Measurements from ENCODE around the gene CS.
A peak's percentile ranks its signal among the peaks of the same experiment; 100 is the strongest.

The CS gene

GRCh38 chr12:56242986-56243385 lies 57.1 kb downstream of the CS start:
- no peak for DNase-seq

GRCh38 chr12:56241424-56242303 lies 58.5 kb downstream of the CS start:
- no peak for DNase-seq

DNA sequence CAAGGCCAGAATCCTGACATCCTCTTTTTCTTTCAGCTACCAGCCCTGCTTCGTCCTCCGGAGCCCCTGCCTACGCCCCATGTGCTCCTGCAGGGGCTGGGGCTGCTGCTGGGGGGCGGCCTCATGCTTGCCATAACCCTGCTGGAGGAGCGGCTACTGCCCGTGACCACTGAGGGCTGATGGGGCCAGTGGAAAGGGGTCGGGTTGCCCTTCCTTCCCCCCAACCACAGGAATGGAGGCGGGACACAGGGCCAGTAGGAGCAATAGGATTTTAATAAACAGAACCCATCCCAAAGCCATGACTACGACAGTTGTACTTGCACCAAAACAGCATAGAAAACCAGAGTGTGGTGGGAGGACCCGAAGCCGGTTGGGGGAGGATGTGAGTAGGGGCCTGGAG lies 62.6 kb downstream of the CS start:
- DNase-seq = no peak

GRCh38 chr12:56236985-56237384 lies 63.1 kb downstream of the CS start:
- no peak for DNase-seq

- DNase-seq = no peak
Measured at GRCh38 chr12:56236091-56236490, 64.0 kb downstream of the CS start.

GRCh38 chr12:56234746-56235436 lies 65.2 kb downstream of the CS start:
- DNase-seq = no peak

- DNase-seq = no peak
Measured at GRCh38 chr12:56231184-56231582, 68.9 kb downstream of the CS start.

- DNase-seq = no peak
Measured at GRCh38 chr12:56230432-56231183, 69.5 kb downstream of the CS start.

DNA sequence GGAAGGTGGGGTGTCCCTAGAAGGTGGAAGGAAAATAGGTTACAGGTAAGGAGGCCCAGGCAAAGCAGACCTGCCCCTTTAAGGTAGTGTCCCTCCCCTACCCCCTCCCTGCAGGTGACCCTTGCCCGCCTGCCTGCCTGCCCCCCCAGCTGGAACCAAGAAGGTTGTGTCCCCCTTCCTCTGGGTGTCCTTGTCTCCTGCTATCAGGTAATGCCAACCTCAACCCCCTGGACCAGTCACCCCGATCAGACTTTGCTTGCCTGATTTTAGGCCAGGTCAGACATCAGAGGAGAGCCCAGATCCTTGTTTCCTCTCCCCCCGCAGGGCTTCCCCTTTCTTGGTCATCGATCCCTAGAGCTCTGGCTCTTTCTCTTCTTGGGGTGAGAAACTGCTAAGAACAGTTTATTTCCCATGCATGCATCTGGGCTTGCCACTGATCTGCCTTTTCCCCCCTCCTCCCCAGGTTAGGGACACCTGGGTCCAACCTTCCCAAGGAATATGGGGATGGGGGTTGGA lies 70.2 kb downstream of the CS start, which contains the start of gene SLC39A5:
SLC39A5 (plus strand) TSS at position 136 of the 516 bp plus-strand sequence. CDS start 1,224 bp downstream, outside the sequence.
- DNase-seq = peak in 1 of 3 donors; percentile 16

GRCh38 chr12:56229082-56229481 lies 71.0 kb downstream of the CS start:
- DNase-seq = no peak

DNA sequence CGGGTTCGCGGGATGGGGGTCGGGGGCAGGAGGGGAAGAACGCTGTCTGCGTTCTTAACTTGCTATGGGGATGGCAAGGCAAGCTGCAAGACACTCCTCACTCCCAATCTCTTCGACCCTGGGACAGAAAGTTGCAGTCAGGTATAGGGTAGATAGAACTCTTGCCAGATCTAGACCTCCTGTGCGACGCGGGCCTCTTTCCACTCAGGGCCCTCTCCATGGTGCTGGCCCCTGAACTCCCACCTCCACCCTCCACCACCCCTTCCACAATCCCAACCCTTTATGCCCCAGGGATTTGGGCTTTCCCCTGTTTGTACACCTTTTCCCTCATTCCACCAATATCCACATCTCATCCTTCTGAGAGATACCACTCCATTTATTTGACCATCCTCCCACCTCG lies 75.2 kb downstream of the CS start:
- no peak for DNase-seq

DNA sequence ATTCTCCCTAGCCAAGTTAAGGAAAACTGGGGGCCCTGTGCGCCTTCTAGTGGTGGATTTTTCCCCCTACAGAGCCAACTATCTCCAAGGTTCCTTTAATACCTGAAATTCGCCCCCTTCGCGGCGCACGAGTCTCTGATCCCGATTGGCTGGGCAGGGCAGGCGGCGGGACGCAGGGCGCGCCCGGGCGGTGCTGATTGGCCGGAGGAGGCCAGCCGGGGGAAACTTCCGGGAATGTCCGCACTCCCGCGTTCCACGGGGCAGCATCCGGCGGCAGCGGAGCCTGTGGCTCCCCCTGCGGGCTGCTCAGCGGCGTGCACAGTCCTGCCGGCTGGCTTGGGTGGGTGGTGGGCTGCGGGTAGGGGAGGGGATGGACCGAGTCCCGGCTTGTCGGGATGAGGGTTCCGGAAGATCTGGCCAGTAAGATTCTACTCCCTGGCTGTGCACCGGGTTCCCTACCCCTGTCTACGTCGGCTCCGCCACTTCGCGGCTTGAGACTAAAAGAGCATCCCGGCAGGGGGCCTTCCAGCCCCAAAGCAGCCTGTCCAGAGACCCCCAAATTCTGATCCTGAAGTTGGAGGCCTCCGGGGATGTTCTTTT lies 75.9 kb downstream of the CS start, which contains the start of gene NABP2:
NABP2 (plus strand) TSS at position 241 of the 600 bp plus-strand sequence. CDS start 515 bp downstream, outside the sequence.
- peak; percentile 98 to 99 (median 98) for DNase-seq

DNA sequence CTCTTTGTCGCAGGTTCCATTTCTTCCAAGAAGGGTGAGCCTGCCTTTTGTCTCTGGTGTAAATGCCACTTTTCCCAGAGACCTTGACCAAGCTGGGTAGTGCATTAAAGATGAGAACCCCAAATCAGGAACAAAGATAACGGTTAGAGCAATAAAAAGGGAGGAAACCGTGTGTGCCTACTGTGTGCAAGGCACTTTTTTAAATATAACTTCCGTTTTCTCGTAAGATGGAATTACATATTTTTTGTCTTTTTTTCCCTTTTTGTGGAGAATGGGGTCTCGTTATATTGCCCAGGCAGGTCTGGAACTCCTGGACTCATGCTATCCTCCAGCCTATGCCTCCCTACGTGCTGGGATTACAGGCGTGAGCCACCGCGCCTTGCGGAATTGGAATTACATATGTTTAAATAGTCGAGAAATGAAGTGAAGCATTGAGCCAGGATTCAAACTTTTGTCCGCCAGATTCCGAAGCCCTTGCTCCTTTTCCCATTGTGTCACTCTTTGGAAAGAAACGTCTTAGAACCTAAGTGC lies 76.5 kb downstream of the CS start:
- DNase-seq = no peak

DNA sequence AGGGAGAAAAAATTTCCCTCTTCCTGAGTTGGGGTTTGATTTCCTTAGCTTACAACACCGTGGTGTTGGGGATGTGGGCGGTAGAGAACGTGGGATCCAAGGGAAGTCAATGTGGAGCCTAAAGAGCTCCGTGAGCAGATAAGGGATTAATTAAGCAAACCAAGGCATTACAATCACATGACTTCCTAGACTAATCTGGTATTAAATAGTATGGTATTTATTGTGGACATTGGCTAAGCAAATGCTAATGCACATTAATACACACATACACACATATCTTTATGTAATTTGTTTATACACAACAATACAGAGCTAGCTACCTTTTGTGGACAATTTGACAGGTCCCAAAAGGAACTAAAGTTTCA lies 77.6 kb downstream of the CS start:
- DNase-seq = peak in 1 of 3 donors; percentile 26

DNA sequence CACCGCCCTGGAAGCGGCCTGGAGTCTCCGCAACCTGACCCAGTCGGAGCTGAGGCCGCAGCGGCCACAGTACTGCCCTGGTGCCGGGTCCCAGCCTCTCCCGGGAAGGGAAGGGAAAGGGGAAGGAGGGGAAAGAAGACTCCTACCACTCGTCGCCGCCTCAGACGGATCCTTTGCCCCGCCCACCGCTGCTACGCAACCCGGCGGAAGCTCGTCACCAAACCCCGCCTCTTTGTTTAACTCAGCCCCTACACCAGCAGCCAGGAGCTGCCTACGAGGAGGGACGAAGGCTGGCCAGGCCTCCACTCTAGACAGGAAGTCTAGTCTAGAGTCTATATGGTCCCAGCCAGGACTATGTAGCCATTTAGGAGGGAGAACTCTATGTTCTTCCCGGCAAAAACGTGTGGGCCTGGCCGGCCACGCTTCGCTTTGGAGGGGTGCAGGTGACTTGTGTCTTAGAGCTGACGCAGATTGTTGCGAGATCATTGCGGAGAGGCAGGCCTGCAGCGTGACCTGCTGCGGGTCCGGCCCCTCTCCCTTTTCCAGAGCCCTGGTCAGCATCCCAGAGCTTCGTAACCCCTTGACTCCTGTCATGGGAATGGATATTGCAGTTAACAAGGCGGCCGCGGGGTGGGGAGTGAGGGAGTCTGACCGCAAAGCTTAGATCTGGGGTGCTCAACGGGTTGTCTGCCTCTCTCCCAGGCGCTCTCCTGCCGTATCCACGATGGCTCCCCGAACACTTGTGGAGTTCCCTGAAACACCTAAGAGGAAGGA lies 78.2 kb downstream of the CS start, which contains the start of gene RNF41:
RNF41 (minus strand) TSS at position 166 of the 774 bp plus-strand sequence. CDS start 7,875 bp downstream, outside the sequence.
- DNase-seq = peak; percentile 97 to 98 (median 97)

Data from suppressor macrophage treated with lipopolysaccharide for 1 hour (primary cell).